GM23338 (cell line): ENCODE data around the gene SNPH.

ENCODE experiments used
- CREB1 ChIP-seq: fragments of 250-450 bp; sonication (Bioruptor Pico); IDR thresholded peaks from 2 replicates; pipeline ENCODE4 v1.5.0; 2020; ENCODE audit warnings: low read depth, mild to moderate bottlenecking, moderate library complexity
- EZH2 ChIP-seq: fragments of 200-600 bp; sonication (generic); IDR thresholded peaks from one replicate; pipeline ENCODE4 v1.8.0; 2017; ENCODE audit warnings: antibody characterized with exemption, mild to moderate bottlenecking, low read depth; ENCODE audit not compliant: unreplicated experiment
- EZH2phosphoT487 ChIP-seq: fragments of 200-600 bp; sonication (generic); IDR thresholded peaks from one replicate; pipeline ENCODE4 v1.8.1; 2018; ENCODE audit warnings: antibody characterized with exemption; ENCODE audit not compliant: unreplicated experiment
- JUNB ChIP-seq: IDR thresholded peaks from one replicate; pipeline ENCODE4 v1.6.1; 2016; ENCODE audit warnings: antibody characterized with exemption; ENCODE audit not compliant: unreplicated experiment
- POLR2AphosphoS5 ChIP-seq: IDR thresholded peaks from 2 replicates; pipeline ENCODE4 v1.6.1; 2016; ENCODE audit warnings: antibody characterized with exemption, low read depth
- TF ChIP-seq, protein P1 (sequence below), 2 experiments: fragments of 200-600 bp in 1 of 2; sonication (generic) in 1 of 2; conservative IDR thresholded peaks; 2 replicates each; pipeline versions ENCODE4 v1.5.1 to v1.6.1; 2016 to 2017; ENCODE audit warnings: antibody characterized with exemption in 2 of 2, low read depth in 2 of 2, mild to moderate bottlenecking in 2 of 2, moderate library complexity in 1 of 2
- TF ChIP-seq, protein P2 (sequence below): IDR thresholded peaks from 2 replicates; pipeline ENCODE4 v1.6.1; 2016; ENCODE audit warnings: antibody characterized with exemption
- TF ChIP-seq, protein P3 (sequence below): IDR thresholded peaks from one replicate; pipeline ENCODE4 v1.6.1; 2018; ENCODE audit warnings: antibody characterized with exemption; ENCODE audit not compliant: unreplicated experiment

DNA sequence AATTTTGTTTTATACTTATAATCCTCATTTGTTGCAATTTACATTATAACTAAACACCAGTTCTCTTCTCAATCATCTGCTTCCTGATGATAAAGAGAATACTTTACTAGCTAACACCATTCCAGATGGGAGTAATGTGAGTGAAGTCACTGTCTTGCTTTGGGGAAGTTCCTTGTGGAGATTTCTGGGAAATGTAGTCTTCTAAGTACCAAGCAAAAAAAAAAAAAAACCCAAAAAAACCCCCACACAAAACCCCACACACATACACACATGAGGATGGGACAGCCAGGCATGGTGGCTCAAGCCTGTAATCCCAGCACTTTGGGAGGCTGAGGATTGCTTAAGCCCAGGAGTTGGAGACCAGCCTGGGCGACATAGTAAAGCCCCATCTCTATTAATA lies 2.2 kb upstream of the SNPH start:
- TF ChIP-seq, protein P1, sequence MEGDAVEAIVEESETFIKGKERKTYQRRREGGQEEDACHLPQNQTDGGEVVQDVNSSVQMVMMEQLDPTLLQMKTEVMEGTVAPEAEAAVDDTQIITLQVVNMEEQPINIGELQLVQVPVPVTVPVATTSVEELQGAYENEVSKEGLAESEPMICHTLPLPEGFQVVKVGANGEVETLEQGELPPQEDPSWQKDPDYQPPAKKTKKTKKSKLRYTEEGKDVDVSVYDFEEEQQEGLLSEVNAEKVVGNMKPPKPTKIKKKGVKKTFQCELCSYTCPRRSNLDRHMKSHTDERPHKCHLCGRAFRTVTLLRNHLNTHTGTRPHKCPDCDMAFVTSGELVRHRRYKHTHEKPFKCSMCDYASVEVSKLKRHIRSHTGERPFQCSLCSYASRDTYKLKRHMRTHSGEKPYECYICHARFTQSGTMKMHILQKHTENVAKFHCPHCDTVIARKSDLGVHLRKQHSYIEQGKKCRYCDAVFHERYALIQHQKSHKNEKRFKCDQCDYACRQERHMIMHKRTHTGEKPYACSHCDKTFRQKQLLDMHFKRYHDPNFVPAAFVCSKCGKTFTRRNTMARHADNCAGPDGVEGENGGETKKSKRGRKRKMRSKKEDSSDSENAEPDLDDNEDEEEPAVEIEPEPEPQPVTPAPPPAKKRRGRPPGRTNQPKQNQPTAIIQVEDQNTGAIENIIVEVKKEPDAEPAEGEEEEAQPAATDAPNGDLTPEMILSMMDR (conservative IDR thresholded peaks at IDR 0.05; ENCODE audit: low read depth in 2 of 2), result no peak
- TF ChIP-seq EZH2phosphoT487 (no peak), JUNB (no peak), CREB1 (CRISPR knock-in tag) (no peak), POLR2AphosphoS5 (no peak), EZH2 (no peak)
- TF ChIP-seq, protein P2, sequence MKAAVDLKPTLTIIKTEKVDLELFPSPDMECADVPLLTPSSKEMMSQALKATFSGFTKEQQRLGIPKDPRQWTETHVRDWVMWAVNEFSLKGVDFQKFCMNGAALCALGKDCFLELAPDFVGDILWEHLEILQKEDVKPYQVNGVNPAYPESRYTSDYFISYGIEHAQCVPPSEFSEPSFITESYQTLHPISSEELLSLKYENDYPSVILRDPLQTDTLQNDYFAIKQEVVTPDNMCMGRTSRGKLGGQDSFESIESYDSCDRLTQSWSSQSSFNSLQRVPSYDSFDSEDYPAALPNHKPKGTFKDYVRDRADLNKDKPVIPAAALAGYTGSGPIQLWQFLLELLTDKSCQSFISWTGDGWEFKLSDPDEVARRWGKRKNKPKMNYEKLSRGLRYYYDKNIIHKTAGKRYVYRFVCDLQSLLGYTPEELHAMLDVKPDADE, result no peak
- TF ChIP-seq, protein P3, sequence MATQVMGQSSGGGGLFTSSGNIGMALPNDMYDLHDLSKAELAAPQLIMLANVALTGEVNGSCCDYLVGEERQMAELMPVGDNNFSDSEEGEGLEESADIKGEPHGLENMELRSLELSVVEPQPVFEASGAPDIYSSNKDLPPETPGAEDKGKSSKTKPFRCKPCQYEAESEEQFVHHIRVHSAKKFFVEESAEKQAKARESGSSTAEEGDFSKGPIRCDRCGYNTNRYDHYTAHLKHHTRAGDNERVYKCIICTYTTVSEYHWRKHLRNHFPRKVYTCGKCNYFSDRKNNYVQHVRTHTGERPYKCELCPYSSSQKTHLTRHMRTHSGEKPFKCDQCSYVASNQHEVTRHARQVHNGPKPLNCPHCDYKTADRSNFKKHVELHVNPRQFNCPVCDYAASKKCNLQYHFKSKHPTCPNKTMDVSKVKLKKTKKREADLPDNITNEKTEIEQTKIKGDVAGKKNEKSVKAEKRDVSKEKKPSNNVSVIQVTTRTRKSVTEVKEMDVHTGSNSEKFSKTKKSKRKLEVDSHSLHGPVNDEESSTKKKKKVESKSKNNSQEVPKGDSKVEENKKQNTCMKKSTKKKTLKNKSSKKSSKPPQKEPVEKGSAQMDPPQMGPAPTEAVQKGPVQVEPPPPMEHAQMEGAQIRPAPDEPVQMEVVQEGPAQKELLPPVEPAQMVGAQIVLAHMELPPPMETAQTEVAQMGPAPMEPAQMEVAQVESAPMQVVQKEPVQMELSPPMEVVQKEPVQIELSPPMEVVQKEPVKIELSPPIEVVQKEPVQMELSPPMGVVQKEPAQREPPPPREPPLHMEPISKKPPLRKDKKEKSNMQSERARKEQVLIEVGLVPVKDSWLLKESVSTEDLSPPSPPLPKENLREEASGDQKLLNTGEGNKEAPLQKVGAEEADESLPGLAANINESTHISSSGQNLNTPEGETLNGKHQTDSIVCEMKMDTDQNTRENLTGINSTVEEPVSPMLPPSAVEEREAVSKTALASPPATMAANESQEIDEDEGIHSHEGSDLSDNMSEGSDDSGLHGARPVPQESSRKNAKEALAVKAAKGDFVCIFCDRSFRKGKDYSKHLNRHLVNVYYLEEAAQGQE, result no peak
